HepG2 (cell line): ENCODE results near the gene ACSL5. TPM values are rescaled to one million over a fixed set of nuclear protein-coding genes. Genes with fewer than 3 reads are reported as not detected.
A peak's percentile ranks its signal among the peaks of the same experiment; 100 is the strongest.

Source experiments
- ARHGAP35 ChIP-seq: sonication (generic); formaldehyde crosslinking; IDR thresholded peaks from 2 replicates; pipeline ENCODE4 v1.9.0; 2022; ENCODE audit warnings: mild to moderate bottlenecking, inconsistent platforms, moderate library complexity, missing genetic modification reagents, borderline replicate concordance
- CAMTA2 ChIP-seq: sonication (generic); formaldehyde crosslinking; IDR thresholded peaks from 2 replicates; pipeline ENCODE4 v1.4.0; 2020; ENCODE audit warnings: mild to moderate bottlenecking, missing genetic modification reagents, borderline replicate concordance
- CC2D1A ChIP-seq: sonication (generic); formaldehyde crosslinking; IDR thresholded peaks from 2 replicates; pipeline ENCODE4 v1.8.1; 2023; ENCODE audit warnings: mild to moderate bottlenecking, missing genetic modification reagents
- ISX ChIP-seq: sonication (generic); formaldehyde crosslinking; conservative IDR thresholded peaks from 2 replicates; pipeline ENCODE4 v1.5.0; 2020; ENCODE audit warnings: missing genetic modification reagents
- KLF12 ChIP-seq: sonication (generic); formaldehyde crosslinking; IDR thresholded peaks from 2 replicates; pipeline ENCODE4 v1.4.0; 2020; ENCODE audit warnings: missing genetic modification reagents, borderline replicate concordance
- MAFK ChIP-seq, 2 experiments: IDR thresholded peaks in 1 of 2; conservative IDR thresholded peaks in 1 of 2; 2 replicates each; pipeline ENCODE4 v1.6.1; 2011; ENCODE audit warnings: improper control_type of control experiment in 2 of 2, low read length in 2 of 2
- PHF8 ChIP-seq: sonication (generic); formaldehyde crosslinking; IDR thresholded peaks from 2 replicates; pipeline ENCODE4 v1.5.0; 2020; ENCODE audit warnings: missing genetic modification reagents
- ZFP36L1 ChIP-seq: sonication (generic); formaldehyde crosslinking; IDR thresholded peaks from 2 replicates; pipeline ENCODE4 v1.8.0; 2022; ENCODE audit warnings: mild to moderate bottlenecking, missing genetic modification reagents, moderate library complexity
- ZNF431 ChIP-seq: sonication (generic); formaldehyde crosslinking; IDR thresholded peaks from 2 replicates; pipeline ENCODE4 v1.9.0; 2022; ENCODE audit warnings: missing genetic modification reagents, low read depth, mild to moderate bottlenecking, borderline replicate concordance
- ZNF83 ChIP-seq: sonication (generic); formaldehyde crosslinking; IDR thresholded peaks from 2 replicates; pipeline ENCODE4 v1.4.0; 2020; ENCODE audit warnings: missing genetic modification reagents, mild to moderate bottlenecking, borderline replicate concordance
- polyA plus RNA-seq, 8 experiments: library from polyadenylated mRNA; depleted of rRNA in 3 of 8; stranded (reverse) in 7 of 8; unstranded in 1 of 8; fragments of >200 nt; fragmentation: Illumina TruSeq in 4 of 8; extraction: Trizol in 4 of 8; gene quantifications; 2 replicates each; pipeline versions ENCODE4 v1.2.1 to v1.2.3, GENCODE V29; 2011 to 2016; ENCODE audit warnings: low read depth in 4 of 8, missing spikeins in 1 of 8, mixed read lengths in 1 of 8; ENCODE audit not compliant: insufficient read depth in 1 of 8
- total RNA-seq, 5 experiments: library from RNA; depleted of rRNA; stranded (reverse); fragments of >200 nt; fragmentation: Illumina TruSeq; extraction: Trizol; gene quantifications; 2 replicates each; pipeline ENCODE4 v1.2.3, GENCODE V29; 2016; ENCODE audit warnings: low read depth in 1 of 5
- TF ChIP-seq, protein P1 (sequence below): sonication (generic); formaldehyde crosslinking; IDR thresholded peaks from one replicate; pipeline ENCODE4 v1.5.1; 2020; ENCODE audit warnings: mild to moderate bottlenecking, missing genetic modification reagents; ENCODE audit errors: not compliant biosample characterization
- TF ChIP-seq, protein P2 (sequence below): sonication (generic); formaldehyde crosslinking; IDR thresholded peaks from 2 replicates; pipeline ENCODE4 v1.8.1; 2023; ENCODE audit warnings: mild to moderate bottlenecking, missing genetic modification reagents
- TF ChIP-seq, protein P3 (sequence below): sonication (generic); formaldehyde crosslinking; IDR thresholded peaks from 2 replicates; pipeline ENCODE4 v1.4.0; 2020; ENCODE audit warnings: missing genetic modification reagents
- TF ChIP-seq, protein P4 (sequence below): sonication (generic); formaldehyde crosslinking; IDR thresholded peaks from 2 replicates; pipeline ENCODE4 v1.4.0; 2020; ENCODE audit warnings: missing genetic modification reagents, mild to moderate bottlenecking, borderline replicate concordance

Gene ACSL5
- total and polyA plus RNA-seq, 2 of the 13 experiments (the other 11 are each of a cell fraction or from before 2014, with no cell fraction given), result 56.4 to 82.5 TPM

DNA sequence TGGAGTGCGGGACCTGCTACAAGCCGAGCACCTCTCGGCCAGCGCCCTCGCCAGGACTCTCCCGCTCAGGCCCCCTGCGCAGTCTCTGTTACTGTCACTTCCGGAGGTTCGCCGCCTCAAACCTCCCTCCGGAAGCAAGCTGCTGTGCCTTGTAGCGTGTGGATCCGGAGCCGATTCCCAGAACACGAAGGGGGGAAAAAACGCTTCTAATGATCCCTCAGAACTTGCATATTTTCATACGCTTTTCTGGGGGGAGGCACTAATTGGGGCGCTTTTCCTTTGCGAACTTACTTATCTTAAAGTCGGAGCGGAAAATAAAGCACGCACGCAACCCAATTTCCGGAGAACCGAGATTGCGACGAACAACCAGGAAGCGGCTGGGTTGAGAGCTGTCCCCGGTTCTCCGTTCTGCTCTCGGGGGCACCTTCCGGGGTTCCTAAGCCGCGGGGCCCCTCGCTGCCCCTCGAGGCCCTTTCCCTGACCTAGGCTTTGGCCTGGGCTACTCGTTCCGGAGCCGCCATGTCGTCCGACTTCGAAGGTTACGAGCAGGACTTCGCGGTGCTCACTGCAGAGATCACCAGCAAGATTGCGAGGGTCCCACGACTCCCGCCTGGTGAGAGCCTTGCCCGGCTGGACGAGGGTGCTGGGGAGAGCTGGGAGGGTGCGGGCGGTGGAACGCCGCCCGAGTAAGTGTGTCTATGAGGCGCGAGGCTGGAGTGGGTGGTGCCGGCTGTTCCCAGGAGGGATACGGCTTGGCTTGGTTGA, 73.1 kb downstream of the ACSL5 start, which contains the start of the genes VTI1A and ZDHHC6 (continued):
- TF ChIP-seq ARHGAP35 (CRISPR knock-in tag) (no peak), CC2D1A (CRISPR knock-in tag) (no peak), PHF8 (CRISPR knock-in tag) (peak; percentile 93), KLF12 (CRISPR knock-in tag) (no peak), ZNF83 (peak; percentile 52; the same call in 1 of the 2 replicates), ZFP36L1 (CRISPR knock-in tag) (no peak), CAMTA2 (CRISPR knock-in tag) (no peak; the same call in 1 of the 2 replicates), ISX (CRISPR knock-in tag) (no peak), ZNF431 (0 out of 2 replicates have a peak, but pooled peaks have one; percentile 44), MAFK (conservative IDR thresholded peaks at IDR 0.05 in 1 of 2, IDR thresholded peaks at IDR 0.05 in 1 of 2; ENCODE audit: low read length in 2 of 2) (no peak)
- TF ChIP-seq, protein P1, sequence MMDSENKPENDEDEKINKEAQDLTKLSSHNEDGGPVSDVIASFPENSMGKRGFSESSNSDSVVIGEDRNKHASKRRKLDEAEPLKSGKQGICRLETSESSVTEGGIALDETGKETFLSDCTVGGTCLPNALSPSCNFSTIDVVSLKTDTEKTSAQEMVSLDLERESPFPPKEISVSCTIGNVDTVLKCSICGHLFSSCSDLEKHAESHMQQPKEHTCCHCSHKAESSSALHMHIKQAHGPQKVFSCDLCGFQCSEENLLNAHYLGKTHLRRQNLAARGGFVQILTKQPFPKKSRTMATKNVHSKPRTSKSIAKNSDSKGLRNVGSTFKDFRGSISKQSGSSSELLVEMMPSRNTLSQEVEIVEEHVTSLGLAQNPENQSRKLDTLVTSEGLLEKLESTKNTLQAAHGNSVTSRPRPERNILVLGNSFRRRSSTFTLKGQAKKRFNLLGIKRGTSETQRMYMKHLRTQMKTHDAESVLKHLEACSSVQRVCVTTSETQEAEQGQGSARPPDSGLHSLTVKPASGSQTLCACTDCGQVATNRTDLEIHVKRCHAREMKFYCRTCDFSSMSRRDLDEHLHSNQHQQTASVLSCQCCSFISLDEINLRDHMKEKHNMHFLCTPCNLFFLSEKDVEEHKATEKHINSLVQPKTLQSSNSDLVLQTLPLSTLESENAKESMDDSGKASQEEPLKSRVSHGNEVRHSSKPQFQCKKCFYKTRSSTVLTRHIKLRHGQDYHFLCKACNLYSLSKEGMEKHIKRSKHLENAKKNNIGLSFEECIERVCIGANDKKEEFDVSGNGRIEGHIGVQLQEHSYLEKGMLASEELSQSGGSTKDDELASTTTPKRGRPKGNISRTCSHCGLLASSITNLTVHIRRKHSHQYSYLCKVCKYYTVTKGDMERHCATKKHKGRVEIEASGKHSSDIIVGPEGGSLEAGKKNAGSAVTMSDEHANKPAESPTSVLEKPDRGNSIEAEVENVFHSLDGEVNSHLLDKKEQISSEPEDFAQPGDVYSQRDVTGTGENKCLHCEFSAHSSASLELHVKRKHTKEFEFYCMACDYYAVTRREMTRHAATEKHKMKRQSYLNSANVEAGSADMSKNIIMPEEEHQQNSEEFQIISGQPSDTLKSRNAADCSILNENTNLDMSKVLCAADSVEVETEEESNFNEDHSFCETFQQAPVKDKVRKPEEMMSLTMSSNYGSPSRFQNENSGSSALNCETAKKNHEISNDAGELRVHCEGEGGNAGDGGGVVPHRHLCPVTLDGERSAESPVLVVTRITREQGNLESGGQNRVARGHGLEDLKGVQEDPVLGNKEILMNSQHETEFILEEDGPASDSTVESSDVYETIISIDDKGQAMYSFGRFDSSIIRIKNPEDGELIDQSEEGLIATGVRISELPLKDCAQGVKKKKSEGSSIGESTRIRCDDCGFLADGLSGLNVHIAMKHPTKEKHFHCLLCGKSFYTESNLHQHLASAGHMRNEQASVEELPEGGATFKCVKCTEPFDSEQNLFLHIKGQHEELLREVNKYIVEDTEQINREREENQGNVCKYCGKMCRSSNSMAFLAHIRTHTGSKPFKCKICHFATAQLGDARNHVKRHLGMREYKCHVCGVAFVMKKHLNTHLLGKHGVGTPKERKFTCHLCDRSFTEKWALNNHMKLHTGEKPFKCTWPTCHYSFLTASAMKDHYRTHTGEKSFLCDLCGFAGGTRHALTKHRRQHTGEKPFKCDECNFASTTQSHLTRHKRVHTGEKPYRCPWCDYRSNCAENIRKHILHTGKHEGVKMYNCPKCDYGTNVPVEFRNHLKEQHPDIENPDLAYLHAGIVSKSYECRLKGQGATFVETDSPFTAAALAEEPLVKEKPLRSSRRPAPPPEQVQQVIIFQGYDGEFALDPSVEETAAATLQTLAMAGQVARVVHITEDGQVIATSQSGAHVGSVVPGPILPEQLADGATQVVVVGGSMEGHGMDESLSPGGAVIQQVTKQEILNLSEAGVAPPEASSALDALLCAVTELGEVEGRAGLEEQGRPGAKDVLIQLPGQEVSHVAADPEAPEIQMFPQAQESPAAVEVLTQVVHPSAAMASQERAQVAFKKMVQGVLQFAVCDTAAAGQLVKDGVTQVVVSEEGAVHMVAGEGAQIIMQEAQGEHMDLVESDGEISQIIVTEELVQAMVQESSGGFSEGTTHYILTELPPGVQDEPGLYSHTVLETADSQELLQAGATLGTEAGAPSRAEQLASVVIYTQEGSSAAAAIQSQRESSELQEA, result peak; percentile 75
- TF ChIP-seq, protein P2, sequence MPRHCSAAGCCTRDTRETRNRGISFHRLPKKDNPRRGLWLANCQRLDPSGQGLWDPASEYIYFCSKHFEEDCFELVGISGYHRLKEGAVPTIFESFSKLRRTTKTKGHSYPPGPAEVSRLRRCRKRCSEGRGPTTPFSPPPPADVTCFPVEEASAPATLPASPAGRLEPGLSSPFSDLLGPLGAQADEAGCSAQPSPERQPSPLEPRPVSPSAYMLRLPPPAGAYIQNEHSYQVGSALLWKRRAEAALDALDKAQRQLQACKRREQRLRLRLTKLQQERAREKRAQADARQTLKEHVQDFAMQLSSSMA (CRISPR knock-in tag), result peak; percentile 46; the same call in 1 of the 2 replicates
- TF ChIP-seq, protein P3, sequence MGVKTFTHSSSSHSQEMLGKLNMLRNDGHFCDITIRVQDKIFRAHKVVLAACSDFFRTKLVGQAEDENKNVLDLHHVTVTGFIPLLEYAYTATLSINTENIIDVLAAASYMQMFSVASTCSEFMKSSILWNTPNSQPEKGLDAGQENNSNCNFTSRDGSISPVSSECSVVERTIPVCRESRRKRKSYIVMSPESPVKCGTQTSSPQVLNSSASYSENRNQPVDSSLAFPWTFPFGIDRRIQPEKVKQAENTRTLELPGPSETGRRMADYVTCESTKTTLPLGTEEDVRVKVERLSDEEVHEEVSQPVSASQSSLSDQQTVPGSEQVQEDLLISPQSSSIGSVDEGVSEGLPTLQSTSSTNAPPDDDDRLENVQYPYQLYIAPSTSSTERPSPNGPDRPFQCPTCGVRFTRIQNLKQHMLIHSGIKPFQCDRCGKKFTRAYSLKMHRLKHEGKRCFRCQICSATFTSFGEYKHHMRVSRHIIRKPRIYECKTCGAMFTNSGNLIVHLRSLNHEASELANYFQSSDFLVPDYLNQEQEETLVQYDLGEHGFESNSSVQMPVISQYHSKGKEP (CRISPR knock-in tag), result 0 out of 2 replicates have a peak, but pooled peaks have one; percentile 42
- TF ChIP-seq, protein P4, sequence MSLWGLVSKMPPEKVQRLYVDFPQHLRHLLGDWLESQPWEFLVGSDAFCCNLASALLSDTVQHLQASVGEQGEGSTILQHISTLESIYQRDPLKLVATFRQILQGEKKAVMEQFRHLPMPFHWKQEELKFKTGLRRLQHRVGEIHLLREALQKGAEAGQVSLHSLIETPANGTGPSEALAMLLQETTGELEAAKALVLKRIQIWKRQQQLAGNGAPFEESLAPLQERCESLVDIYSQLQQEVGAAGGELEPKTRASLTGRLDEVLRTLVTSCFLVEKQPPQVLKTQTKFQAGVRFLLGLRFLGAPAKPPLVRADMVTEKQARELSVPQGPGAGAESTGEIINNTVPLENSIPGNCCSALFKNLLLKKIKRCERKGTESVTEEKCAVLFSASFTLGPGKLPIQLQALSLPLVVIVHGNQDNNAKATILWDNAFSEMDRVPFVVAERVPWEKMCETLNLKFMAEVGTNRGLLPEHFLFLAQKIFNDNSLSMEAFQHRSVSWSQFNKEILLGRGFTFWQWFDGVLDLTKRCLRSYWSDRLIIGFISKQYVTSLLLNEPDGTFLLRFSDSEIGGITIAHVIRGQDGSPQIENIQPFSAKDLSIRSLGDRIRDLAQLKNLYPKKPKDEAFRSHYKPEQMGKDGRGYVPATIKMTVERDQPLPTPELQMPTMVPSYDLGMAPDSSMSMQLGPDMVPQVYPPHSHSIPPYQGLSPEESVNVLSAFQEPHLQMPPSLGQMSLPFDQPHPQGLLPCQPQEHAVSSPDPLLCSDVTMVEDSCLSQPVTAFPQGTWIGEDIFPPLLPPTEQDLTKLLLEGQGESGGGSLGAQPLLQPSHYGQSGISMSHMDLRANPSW (CRISPR knock-in tag), result no peak; the same call in 1 of the 2 replicates
